Fibroblast of lung (primary cell): ENCODE data around the gene CNN3. TPM values are rescaled to one million over a fixed set of nuclear protein-coding genes. Genes with fewer than 3 reads are reported as not detected.

Experiments
- DNase-seq, 2 donors: peaks; one replicate each; pipeline versions ENCODE4 v3.0.0 to v3.0.0-alpha.2; 2010; ENCODE audit warnings: low read depth in 2 of 2
- H2AFZ ChIP-seq: 2 replicates; pipeline ENCODE4 v1.5.1; 2012; ENCODE audit warnings: low read length, control low read depth, inconsistent platforms
- H3K27ac ChIP-seq: 2 replicates; pipeline ENCODE4 v1.5.1; 2011; ENCODE audit warnings: low read length, control low read depth; ENCODE audit not compliant: insufficient read depth
- H3K27me3 ChIP-seq: 2 replicates; pipeline ENCODE4 v1.5.1; 2011; ENCODE audit warnings: mild to moderate bottlenecking, low read length; ENCODE audit not compliant: control insufficient read depth, insufficient read depth
- H3K36me3 ChIP-seq: 2 replicates; pipeline ENCODE4 v1.5.1; 2011; ENCODE audit warnings: low read length; ENCODE audit not compliant: control insufficient read depth, insufficient read depth
- H3K4me1 ChIP-seq: 2 replicates; pipeline ENCODE4 v1.5.1; 2011; ENCODE audit warnings: low read length; ENCODE audit not compliant: control insufficient read depth, insufficient read depth; ENCODE audit errors: extremely low read depth
- H3K4me2 ChIP-seq: 2 replicates; pipeline ENCODE4 v1.5.1; 2011; ENCODE audit warnings: low read length, control low read depth; ENCODE audit not compliant: insufficient read depth; ENCODE audit errors: extremely low read depth
- H3K4me3 ChIP-seq, 4 experiments: fragments of 200-600 bp in 1 of 4; sonication (generic) in 1 of 4; replicated peaks in 1 of 4; 2 replicates each; pipeline ENCODE4 v1.5.1; 2011 to 2016; ENCODE audit warnings: low read length in 4 of 4, low read depth in 3 of 4, mild to moderate bottlenecking in 3 of 4, control low read depth in 2 of 4, inconsistent platforms in 1 of 4, mixed read lengths in 1 of 4; ENCODE audit not compliant: insufficient read depth in 1 of 4; ENCODE audit errors: control extremely low read depth in 1 of 4
- H3K79me2 ChIP-seq: 2 replicates; pipeline ENCODE4 v1.5.1; 2012; ENCODE audit warnings: mild to moderate bottlenecking, low read length, inconsistent platforms; ENCODE audit not compliant: control insufficient read depth, insufficient read depth
- H3K9ac ChIP-seq: 2 replicates; pipeline ENCODE4 v1.5.1; 2011; ENCODE audit warnings: mild to moderate bottlenecking, low read length, control low read depth; ENCODE audit not compliant: insufficient read depth
- H3K9me3 ChIP-seq: 2 replicates; pipeline ENCODE4 v1.5.1; 2012; ENCODE audit warnings: low read depth, low read length; ENCODE audit not compliant: control insufficient read depth, insufficient read depth
- H4K20me1 ChIP-seq: 2 replicates; pipeline ENCODE4 v1.5.1; 2011; ENCODE audit warnings: low read length; ENCODE audit not compliant: control insufficient read depth, insufficient read depth; ENCODE audit errors: extremely low read depth
- EZH2 ChIP-seq: IDR thresholded peaks from 2 replicates; pipeline ENCODE4 v1.5.1; 2012; ENCODE audit warnings: low read length, control low read depth, mild to moderate bottlenecking; ENCODE audit errors: missing control alignments
- polyA plus RNA-seq, 2 donors: library from polyadenylated mRNA; depleted of rRNA in 1 of 2; stranded (reverse) in 1 of 2; unstranded in 1 of 2; fragments of >200 nt; gene quantifications; 2 replicates each; pipeline ENCODE4 v1.2.1, GENCODE V29; 2011 to 2012; ENCODE audit warnings: missing spikeins in 1 of 2
- total RNA-seq: library from RNA; depleted of rRNA; stranded (reverse); fragments of >200 nt; gene quantifications from 2 replicates; pipeline ENCODE4 v1.2.1, GENCODE V29; 2014
- TF ChIP-seq, protein P1 (sequence below), 2 donors: IDR thresholded peaks in 1 of 2; conservative IDR thresholded peaks in 1 of 2; 1 replicate in 1 of 2; 2 replicates in 1 of 2; pipeline ENCODE4 v1.5.1; 2011 to 2012; ENCODE audit warnings: low read length in 2 of 2, control low read depth in 1 of 2, inconsistent platforms in 1 of 2, low read depth in 1 of 2, mild to moderate bottlenecking in 1 of 2

Gene CNN3
- total and polyA plus RNA-seq, 2 donors (not counting 1 experiment from before 2014, with no cell fraction given): 601 to 670 TPM

GRCh38 chr1:94962409-94963265 is 35.7 kb upstream of the CNN3 start:
- H3K9me3 ChIP-seq: no peaks in the 10 kb centered on the region
- H2AFZ ChIP-seq: peak overlapping the region; percentile 91
- no peaks in the 10 kb centered on the region for H3K36me3 ChIP-seq
- no peaks in the 10 kb centered on the region for H3K4me1 ChIP-seq
- H3K9ac ChIP-seq: peak overlapping the region; percentile 54
- peak; percentile 18 to 65 for DNase-seq
- H3K4me3 ChIP-seq: peak overlapping the region; percentile 39 to 53 (median 50)
- H3K4me2 ChIP-seq: peak overlapping the region; percentile 95
- no peaks in the 10 kb centered on the region for H4K20me1 ChIP-seq
- H3K79me2 ChIP-seq: no peaks in the 10 kb centered on the region
- TF ChIP-seq EZH2: no peak
- TF ChIP-seq, protein P1, sequence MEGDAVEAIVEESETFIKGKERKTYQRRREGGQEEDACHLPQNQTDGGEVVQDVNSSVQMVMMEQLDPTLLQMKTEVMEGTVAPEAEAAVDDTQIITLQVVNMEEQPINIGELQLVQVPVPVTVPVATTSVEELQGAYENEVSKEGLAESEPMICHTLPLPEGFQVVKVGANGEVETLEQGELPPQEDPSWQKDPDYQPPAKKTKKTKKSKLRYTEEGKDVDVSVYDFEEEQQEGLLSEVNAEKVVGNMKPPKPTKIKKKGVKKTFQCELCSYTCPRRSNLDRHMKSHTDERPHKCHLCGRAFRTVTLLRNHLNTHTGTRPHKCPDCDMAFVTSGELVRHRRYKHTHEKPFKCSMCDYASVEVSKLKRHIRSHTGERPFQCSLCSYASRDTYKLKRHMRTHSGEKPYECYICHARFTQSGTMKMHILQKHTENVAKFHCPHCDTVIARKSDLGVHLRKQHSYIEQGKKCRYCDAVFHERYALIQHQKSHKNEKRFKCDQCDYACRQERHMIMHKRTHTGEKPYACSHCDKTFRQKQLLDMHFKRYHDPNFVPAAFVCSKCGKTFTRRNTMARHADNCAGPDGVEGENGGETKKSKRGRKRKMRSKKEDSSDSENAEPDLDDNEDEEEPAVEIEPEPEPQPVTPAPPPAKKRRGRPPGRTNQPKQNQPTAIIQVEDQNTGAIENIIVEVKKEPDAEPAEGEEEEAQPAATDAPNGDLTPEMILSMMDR (conservative IDR thresholded peaks at IDR 0.05 in 1 of 2, IDR thresholded peaks at IDR 0.05 in 1 of 2; ENCODE audit: low read depth in 1 of 2, low read length in 2 of 2): no peak
- peak overlapping the region; percentile 67 for H3K27ac ChIP-seq
- H3K27me3 ChIP-seq: no peaks in the 10 kb centered on the region

- Histone ChIP-seq H3K36me3 (no peaks in the 10 kb centered on the region), H3K9ac (no peak overlapping the region), H3K9me3 (no peaks in the 10 kb centered on the region), H3K27me3 (no peaks in the 10 kb centered on the region), H2AFZ (no peak overlapping the region), H3K79me2 (no peaks in the 10 kb centered on the region), H3K4me1 (no peaks in the 10 kb centered on the region), H3K4me2 (peak overlapping the region; percentile 95), H4K20me1 (no peaks in the 10 kb centered on the region), H3K4me3 (no peak overlapping the region), H3K27ac (no peak overlapping the region)
- no peak for TF ChIP-seq EZH2
- TF ChIP-seq, protein P1 (conservative IDR thresholded peaks at IDR 0.05 in 1 of 2, IDR thresholded peaks at IDR 0.05 in 1 of 2; ENCODE audit: low read depth in 1 of 2, low read length in 2 of 2): no peak
- DNase-seq: no peak
These were observed 35.1 kb upstream of the CNN3 start for GRCh38 chr1:94961988-94962387.

GRCh38 chr1:94961582-94961981 is 34.7 kb upstream of the CNN3 start:
- no peaks in the 10 kb centered on the region for H3K9me3 ChIP-seq
- no peak overlapping the region for H3K4me2 ChIP-seq
- no peaks in the 10 kb centered on the region for H3K36me3 ChIP-seq
- no peak overlapping the region for H3K9ac ChIP-seq
- TF ChIP-seq, protein P1 (conservative IDR thresholded peaks at IDR 0.05 in 1 of 2, IDR thresholded peaks at IDR 0.05 in 1 of 2; ENCODE audit: low read depth in 1 of 2, low read length in 2 of 2): no peak
- no peak for TF ChIP-seq EZH2
- no peaks in the 10 kb centered on the region for H4K20me1 ChIP-seq
- no peak overlapping the region for H3K4me3 ChIP-seq
- H3K27me3 ChIP-seq: no peaks in the 10 kb centered on the region
- no peaks in the 10 kb centered on the region for H3K4me1 ChIP-seq
- H2AFZ ChIP-seq: no peak overlapping the region
- DNase-seq: no peak
- H3K79me2 ChIP-seq: no peaks in the 10 kb centered on the region
- no peak overlapping the region for H3K27ac ChIP-seq
